ENCODE measurements around the gene FREM2. TPM values are rescaled to one million over a fixed set of nuclear protein-coding genes. Genes with fewer than 3 reads are reported as not detected.

FREM2 gene
- polyA plus RNA-seq, 1 of the 3 experiments (the other 2 are of a cell fraction): not detected

GRCh38 chr13:38862443-38862842 lies 175.6 kb downstream of the FREM2 start (continued):
- no peak for TF ChIP-seq EP300 (IDR thresholded peaks at IDR 0.05; ENCODE audit: borderline replicate concordance in 1 of 2, low read depth in 1 of 2, low read length in 1 of 2)
- no peak for TF ChIP-seq IRF3 (IDR thresholded peaks at IDR 0.05; ENCODE audit: low read depth, low read length)
- TF ChIP-seq RAD21 (IDR thresholded peaks at IDR 0.05; ENCODE audit: low read length): no peak

- Histone ChIP-seq H3K36me3 (replicated peaks in 1 of 2; ENCODE audit: control insufficient read depth in 1 of 2, insufficient read depth in 2 of 2, low read length in 1 of 2) (no peaks in the 10 kb centered on the region), H3K9ac (no peak overlapping the region), H3K27me3 (ENCODE audit: insufficient read depth) (no peaks in the 10 kb centered on the region), H3K4me2 (no peak overlapping the region), H3F3A (replicated peaks; ENCODE audit: insufficient read depth) (no peaks in the 10 kb centered on the region), H3K9me3 (no peaks in the 10 kb centered on the region), H2AFZ (ENCODE audit: low read depth) (no peak overlapping the region), H4K20me1 (ENCODE audit: insufficient read depth) (no peaks in the 10 kb centered on the region), H3K4me1 (ENCODE audit: control insufficient read depth in 1 of 2, insufficient read depth in 2 of 2, low read depth in 1 of 2, low read length in 1 of 2) (no peaks in the 10 kb centered on the region), H3K9me2 (no peaks in the 10 kb centered on the region), H3K27ac (ENCODE audit: low read depth in 2 of 2, low read length in 1 of 2) (no peak overlapping the region), H3K79me2 (ENCODE audit: insufficient read depth) (no peaks in the 10 kb centered on the region), H3K4me3 (ENCODE audit: low read depth in 2 of 2, low read length in 1 of 2) (no peak overlapping the region)
- TF ChIP-seq RFX5 (IDR thresholded peaks at IDR 0.05; ENCODE audit: low read length) (no peak), EP300 (IDR thresholded peaks at IDR 0.05; ENCODE audit: borderline replicate concordance in 1 of 2, low read depth in 1 of 2, low read length in 1 of 2) (no peak), USF1 (IDR thresholded peaks at IDR 0.05; ENCODE audit: borderline replicate concordance, low read depth) (no peak), REST (IDR thresholded peaks at IDR 0.05; ENCODE audit: low read depth, low read length) (no peak), YY1 (IDR thresholded peaks at IDR 0.05; ENCODE audit: low read depth) (no peak), FOXM1 (IDR thresholded peaks at IDR 0.05; ENCODE audit: low read depth) (no peak), PBX3 (IDR thresholded peaks at IDR 0.05) (no peak), TEAD4 (IDR thresholded peaks at IDR 0.05; ENCODE audit: borderline replicate concordance, insufficient read depth) (no peak), FOXJ3 (CRISPR knock-in tag; IDR thresholded peaks at IDR 0.05) (no peak), ELF1 (IDR thresholded peaks at IDR 0.05) (no peak), NRF1 (IDR thresholded peaks at IDR 0.05; ENCODE audit: low read depth, low read length) (no peak), FOSL2 (IDR thresholded peaks at IDR 0.05; ENCODE audit: borderline replicate concordance, low read depth) (no peak), JUND (IDR thresholded peaks at IDR 0.05) (no peak), ZBTB33 (IDR thresholded peaks at IDR 0.05; ENCODE audit: borderline replicate concordance, low read depth) (no peak), CTCF (IDR thresholded peaks at IDR 0.05) (no peak), SIN3A (IDR thresholded peaks at IDR 0.05; ENCODE audit: borderline replicate concordance, low read depth, low read length) (no peak), NFIC (IDR thresholded peaks at IDR 0.05; ENCODE audit: borderline replicate concordance) (no peak)
- POLR2A ChIA-PET: no interaction called here
- no peak for DNase-seq
- CTCF ChIA-PET: no interaction called here
- 54% methylated on average over 3 of the region's 3 CpGs for WGBS (ENCODE audit: low lambda C conversion rate)
Measured at GRCh38 chr13:38863536-38863935, 176.7 kb downstream of the FREM2 start.
